GM12801 (cell line): Measurements from ENCODE around the gene CCNC.

Source experiments
- TF ChIP-seq, protein P1 (sequence below): IDR thresholded peaks from one replicate; pipeline ENCODE4 v1.5.1; 2011; ENCODE audit warnings: control low read depth; ENCODE audit not compliant: insufficient read length; ENCODE audit errors: extremely low read depth

Gene CCNC

DNA sequence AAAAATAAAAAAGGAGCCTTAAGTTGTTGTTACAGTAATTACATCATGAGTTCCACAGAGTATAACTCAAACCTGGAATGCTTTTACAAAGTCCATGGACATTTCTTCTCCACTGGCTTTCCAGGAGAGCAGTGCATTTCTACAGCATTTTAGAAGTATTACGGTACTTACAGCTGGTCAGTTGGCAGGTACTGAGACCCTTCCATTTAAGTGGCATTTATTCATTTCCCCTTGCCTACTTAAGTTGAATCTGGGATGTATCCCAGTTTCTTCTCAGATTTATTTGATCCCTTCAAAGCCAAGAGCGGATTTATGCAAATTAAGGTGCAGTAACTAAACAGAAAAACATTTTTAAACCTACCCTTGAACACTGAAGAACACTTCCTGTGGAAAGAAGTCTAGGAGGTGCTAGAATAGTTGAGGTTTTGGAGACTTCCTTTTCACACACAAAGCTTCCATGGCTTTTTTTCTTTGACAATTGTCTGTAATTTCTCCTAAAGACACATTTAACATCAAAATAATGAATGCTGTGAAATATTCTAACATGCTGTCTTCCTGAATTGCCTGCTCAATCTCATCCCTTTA, 41.5 kb upstream of the CCNC start:
- TF ChIP-seq, protein P1, sequence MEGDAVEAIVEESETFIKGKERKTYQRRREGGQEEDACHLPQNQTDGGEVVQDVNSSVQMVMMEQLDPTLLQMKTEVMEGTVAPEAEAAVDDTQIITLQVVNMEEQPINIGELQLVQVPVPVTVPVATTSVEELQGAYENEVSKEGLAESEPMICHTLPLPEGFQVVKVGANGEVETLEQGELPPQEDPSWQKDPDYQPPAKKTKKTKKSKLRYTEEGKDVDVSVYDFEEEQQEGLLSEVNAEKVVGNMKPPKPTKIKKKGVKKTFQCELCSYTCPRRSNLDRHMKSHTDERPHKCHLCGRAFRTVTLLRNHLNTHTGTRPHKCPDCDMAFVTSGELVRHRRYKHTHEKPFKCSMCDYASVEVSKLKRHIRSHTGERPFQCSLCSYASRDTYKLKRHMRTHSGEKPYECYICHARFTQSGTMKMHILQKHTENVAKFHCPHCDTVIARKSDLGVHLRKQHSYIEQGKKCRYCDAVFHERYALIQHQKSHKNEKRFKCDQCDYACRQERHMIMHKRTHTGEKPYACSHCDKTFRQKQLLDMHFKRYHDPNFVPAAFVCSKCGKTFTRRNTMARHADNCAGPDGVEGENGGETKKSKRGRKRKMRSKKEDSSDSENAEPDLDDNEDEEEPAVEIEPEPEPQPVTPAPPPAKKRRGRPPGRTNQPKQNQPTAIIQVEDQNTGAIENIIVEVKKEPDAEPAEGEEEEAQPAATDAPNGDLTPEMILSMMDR = no peak

DNA sequence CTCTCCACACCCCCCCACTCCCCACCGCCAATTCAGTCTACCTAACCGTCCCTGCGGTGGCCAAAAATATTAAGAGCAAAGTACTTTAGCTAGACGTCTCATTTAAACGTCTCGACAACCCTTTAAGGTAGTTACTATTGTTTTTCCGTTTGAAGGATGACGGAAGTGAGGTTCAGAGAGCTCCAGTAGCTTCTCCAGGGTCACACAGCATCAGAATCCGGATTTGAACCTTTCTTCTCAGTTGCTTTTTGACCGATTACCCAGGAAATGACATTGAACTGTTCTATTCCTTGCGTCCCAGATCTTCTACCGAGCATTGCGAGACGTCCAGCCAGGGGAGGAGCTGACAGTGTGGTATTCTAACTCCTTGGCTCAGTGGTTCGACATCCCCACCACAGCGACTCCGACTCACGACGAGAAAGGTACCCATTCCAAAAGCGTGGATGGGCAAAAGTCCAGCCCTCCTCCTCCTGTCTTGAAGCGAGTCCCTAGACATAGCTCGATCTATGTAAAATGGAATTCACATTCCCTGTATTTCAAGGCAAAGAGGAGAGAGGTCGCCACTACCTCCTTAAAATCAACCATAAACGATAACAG, 40.5 kb upstream of the CCNC start:
- TF ChIP-seq, protein P1 = no peak

DNA sequence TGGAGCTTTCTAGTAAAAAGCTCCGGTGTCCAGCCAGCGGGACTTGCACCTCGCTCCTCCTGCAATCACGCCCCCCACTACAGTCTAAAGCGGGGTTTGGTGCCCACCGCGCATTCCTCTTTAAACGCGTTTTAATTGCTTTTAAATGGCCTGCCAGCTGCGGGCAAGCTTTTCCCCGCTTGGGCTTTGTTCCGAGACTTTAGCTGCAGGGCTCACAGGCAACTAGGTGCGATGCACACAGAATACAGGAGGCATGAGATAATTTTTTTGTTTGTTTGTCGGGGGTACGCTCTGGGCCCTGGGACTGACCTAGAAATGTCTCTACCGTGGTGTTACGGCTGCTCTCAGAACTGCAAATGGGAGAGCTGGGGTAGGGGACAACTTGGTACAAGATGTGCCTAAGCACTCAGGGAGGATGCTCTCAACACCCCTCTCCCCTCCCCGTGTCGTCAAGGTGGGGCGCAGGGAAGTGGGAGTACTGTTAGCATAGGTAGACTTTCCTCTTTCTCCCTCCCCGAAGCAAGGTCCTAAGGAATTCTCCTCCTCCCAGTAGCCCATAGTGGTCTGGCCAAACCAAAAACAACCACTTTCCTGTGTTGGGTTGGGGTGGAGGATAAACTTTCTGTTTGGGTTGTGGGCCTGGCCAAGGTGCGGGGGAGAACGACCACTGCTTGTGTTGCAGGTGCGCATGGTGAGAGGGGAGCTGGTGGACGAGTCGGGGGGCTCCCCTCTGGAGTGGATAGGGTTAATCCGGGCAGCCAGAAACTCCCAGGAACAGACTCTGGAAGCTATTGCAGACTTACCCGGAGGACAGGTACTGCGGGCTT, 39.8 kb upstream of the CCNC start:
- TF ChIP-seq, protein P1 = no peak

DNA sequence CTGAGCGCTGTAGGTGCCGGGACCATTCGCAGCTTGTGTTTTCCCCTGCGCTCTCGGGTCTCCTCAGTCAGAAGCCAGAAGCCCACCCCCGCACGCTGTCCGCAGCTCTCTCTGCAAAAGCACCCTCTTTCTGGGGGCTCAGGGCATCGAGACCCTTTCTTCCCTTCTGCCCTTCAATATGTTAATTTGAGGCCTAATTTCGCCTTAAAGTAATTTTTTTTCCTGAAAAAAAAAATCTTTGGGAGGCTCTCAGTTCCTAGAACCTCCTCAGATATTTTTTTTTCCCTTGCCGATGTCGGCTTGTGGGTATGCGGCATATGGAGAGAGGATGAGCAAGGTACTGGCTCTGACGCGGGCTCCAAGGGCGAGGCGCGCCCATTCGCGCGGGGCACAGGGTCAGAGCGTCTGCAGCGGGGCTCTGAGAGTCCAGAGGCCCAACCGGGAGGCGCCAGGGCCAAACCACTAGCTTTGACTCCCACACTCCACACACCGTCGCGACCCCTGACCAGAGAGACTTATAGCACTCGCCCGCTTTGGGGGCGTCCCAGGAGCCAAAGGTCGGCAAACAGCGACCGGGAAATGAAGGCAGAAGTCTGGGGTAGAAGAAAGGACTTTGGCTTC, 39.1 kb upstream of the CCNC start:
- TF ChIP-seq, protein P1 = no peak

DNA sequence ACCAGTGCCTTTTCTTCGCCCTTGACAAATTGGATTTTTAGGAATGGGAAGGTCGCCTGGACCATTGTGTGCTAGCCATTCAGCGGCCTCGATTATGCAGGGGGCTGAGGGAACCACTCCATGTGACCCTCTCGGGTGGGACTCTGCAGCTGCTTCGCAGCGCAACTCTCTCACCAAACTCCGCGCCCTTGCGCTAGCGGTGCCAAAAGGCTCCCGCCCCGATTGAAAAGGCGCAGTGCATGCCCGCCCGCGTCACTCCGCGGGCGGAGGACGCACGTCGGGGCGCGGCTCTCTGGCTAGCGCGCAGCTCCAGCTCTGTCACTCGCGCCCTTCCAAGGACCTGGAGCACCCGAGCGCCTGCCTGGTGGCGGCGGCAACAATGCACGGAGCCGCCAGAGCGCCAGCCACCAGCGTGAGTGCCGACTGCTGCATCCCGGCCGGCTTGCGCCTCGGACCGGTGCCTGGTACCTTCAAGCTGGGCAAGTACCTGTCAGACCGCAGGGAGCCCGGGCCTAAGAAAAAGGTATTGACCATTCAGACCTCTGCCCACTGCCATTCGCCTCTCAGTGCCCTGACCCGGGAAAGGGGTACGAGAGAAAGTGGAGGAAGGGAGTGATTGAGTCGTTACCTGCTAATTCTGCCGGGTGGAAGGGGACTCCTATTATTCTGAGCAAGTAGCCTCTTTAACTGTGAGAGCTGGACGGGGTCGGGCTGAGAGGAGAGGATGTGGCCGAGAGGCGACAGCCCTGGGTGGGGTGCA, 38.4 kb upstream of the CCNC start, which contains the start of gene PRDM13:
TSS of gene PRDM13 (plus strand) at position 178 of the 760 bp plus-strand sequence. CDS start at position 380, 202 bp downstream.
- TF ChIP-seq, protein P1 = no peak

DNA sequence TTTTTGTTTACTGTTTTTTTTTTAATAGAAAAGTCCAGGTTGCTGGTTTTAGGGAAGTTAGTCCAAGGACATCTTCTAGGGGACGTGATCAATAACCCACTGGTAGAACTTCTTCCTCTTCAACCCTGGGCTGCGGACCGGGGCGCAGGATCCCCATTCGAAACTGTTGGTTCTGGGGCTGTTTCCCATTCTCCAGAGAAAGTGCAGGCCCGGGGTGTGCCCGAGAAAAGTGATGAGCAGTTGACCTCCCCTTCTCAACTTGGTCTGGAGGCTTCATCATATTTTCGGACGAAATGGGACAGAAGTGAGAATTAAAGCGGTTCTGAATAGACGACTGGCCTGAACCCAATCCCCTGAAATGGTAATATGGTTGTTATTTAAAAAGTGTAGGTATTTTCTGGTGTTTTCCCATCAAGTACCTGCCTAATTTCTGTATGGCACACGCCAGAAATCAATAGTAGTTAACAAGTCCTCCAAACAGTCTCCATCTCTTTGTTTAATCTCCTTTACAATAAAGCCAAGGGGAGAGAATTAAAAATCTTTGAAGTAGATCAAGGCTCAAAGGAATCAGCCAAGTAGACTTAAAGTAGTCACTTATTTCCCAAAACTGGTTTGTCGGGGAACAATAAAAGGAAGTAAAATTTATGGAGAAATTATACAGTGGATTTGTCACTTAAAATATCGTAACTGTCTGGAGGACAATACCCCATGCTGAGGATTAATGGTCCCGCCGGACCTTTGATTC, 37.6 kb upstream of the CCNC start:
- TF ChIP-seq, protein P1 = no peak
